ENCODE results near the gene AKR1C4.
A peak's percentile ranks its signal among the peaks of the same experiment; 100 is the strongest.
"Not testable (repeated sequence)": the region's sequence is repeated elsewhere in the genome, so short reads cannot be mapped to it uniquely, and the experiment has no call there.

The AKR1C4 gene

DNA sequence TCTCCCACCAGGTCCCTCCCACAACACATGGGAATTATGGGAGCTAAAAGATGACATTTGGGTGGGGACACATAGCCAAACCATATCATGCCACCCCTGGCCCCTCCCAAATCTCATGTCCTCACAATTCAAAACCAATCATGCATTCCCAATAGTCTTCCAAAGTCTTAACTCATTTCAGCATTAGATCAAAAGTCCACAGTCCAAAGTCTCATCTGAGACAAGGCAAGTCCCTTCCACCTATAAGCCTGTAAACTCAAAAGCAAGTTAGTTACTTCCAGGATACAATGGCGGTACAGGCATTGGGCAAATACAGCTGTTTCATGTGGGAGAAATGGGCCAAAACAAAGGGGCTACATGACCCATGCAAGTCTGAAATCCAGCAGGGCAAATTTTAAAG lies 13.1 kb downstream of the AKR1C4 start:
- not testable (repeated sequence) for DNase-seq

DNA sequence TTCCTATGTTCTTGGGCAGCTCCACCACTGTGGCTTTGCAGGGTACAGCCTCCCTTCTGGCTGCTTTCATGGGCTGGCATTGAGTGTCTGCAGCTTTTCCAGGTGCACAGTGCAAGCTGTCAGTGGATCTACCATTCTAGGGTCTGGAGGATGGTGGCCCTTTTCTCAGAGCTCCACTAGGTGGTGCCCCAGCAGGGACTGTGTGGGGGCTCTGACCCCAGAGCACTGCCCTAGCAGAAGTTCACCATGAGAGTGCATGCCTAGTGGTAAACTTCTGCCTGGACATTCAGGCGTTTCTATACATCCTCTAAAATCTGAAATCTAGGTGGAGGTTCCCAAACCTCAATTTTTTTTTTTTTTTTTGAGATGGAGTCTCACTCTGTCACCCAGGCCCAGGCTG lies 13.6 kb downstream of the AKR1C4 start:
- not testable (repeated sequence) for DNase-seq

DNA sequence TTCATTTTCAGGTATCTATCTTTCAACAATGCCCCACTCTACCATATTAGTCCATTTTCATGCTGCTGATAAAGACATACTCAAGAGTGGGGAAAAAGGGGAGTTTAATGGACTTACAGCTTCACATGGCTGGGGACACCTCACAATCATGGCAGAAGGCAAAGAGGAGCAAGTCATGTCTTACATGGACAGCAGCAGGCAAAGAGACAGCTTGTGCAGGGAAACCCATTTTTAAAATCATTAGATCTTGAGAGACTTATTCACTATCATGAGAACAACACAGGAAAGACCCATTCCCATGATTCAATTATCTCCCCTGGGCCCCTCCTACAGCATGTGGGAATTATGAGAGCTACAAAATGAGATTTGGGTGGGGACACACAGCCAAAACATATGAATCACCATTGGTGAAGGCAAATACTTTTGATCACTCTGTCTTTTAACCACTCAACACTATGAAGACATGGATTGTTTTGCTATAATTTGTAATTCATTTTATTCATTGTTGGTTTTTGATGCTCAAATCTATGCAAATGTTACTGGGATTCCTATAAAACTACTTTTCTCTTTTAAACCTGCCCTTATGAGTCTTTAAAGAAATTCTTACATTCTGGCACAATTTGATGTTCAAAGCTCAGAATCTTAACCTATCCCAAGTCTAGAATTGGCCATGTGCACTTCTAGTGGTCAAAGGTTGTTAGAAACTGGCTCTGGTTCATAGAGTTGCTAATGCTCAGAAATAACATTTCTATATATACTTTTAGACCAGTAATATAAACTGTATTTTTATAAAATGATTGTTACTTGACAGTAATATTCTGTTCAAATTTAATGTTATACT lies 15.3 kb downstream of the AKR1C4 start:
- no peak for DNase-seq

DNA sequence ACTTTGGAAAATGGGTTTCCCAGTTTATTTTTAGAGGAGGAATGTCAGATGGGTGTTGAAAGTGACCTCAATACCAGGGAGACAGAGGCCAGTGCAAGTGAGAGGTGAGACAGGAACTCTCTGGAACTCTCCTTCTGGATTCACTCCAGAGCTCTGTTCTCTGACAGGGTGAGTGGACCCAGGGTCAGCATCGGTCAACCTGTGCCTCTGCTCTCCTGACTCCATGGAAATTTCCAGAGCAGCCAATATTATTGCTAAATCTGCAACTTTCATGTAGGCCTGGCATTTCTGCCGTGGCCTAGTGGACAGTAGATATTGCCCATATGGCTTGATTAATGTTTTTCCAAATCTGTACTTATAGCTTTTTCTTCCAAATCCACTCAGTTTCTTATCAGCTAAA lies 20.2 kb downstream of the AKR1C4 start:
- no peak for DNase-seq

DNA sequence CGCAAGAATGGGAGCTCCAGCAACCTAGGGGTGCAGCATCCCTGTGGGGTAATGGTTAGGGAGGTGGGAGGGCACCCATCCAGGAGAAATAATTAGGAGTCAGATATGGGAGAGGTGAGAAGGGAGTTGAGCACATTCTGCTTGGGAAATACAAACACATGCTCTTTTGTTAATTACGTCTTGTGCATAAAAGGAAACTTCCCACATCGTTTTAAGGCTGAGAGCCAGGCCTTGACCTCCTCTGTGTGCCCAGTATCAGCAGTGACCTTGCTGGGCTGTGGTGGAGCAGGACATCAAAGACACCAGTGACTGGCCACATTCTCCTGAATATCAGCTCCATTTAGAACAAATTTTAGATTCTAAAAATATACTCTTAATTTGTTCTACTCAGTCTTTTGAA lies 22.6 kb downstream of the AKR1C4 start:
- DNase-seq: no peak

DNA sequence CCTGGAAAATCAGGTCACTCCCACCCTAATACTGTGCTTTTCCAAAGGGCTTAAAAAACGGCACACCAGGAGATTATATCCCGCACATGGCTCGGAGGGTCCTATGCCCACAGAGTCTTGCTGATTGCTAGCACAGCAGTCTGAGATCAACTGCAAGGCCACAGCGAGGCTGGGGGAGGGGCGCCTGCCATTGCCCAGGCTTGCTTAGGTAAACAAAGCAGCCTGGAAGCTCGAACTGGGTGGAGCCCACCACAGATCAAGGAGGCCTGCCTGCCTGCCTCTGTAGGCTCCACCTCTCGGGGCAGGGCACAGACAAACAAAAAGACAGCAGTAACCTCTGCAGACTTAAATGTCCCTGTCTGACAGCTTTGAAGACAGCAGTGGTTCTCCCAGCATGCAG lies 26.3 kb downstream of the AKR1C4 start:
- not testable (repeated sequence) for DNase-seq

DNA sequence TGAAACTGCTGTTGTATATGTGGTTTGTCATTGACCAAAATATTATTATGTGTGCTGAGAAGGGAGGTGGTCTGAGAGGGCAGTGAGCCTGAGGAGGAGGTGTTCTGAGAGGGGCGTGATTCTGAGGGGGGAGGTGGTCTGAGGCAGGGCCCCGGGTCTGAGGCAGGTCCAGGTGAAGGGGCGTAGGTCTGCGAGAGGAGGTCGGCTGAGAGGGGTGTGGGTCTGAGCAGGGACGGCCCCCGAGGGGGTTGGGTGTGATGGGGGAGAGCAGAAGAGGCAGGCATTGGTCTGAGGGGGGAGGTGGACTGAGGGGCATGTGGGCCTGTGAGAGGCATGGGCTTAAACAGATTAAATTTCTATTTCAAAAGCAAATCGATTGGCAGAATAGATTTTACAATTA lies 32.4 kb downstream of the AKR1C4 start:
- no peak for DNase-seq

DNA sequence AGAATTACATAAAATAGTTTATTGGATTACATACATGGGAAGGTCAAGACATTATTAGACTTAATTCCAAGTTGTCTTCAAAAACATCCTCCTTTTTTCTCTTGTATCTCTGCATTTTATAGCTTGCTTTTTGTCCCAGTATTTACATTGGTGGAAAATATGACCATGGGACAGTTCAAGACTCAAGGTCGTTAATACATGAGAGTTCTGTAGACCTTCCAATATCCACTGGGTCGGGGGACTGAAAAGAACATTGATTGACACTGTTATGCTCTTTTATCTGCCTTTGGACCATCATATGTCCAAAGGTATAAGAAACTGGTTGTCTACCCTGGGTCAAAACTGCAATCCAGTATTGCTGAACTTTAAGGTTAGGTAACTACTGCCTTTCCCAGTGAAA lies 36.7 kb downstream of the AKR1C4 start:
- DNase-seq: no peak

DNA sequence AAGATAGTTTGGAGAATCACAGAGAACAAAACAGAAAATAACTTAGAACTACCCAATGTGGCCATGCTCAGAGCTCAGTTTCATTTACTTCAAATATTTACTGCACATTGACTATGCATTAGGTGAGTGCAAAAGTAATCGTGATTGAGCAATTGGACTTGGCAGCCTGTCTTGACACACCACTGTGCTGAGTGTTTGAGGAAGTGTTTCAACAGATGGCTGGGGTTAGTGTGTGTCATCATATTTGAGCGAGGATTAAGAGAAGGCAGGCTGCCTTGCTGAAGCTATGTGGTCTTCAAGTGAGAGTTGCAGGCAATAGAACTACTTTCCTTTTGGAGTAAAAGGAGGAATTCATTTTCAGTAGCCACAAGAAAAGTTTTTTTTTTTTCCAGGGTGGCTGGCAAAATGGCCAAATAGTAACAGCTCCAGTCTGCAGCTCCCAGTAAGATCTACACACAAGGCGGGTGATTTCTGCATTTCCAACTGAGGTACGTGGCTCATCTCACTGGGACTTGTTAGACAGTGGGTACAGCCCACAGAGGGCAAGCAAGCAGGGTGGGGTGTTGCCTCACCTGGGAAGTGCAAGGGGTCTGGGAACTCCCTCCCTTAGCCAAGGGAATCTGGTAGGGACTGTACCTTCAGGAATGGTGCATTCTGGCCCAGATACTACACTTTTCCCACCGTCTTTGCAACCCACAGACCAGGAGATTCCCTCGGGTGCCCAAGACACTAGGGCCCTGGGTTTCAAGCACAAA lies 37.6 kb downstream of the AKR1C4 start:
- peak; percentile 8 to 60 for DNase-seq

DNA sequence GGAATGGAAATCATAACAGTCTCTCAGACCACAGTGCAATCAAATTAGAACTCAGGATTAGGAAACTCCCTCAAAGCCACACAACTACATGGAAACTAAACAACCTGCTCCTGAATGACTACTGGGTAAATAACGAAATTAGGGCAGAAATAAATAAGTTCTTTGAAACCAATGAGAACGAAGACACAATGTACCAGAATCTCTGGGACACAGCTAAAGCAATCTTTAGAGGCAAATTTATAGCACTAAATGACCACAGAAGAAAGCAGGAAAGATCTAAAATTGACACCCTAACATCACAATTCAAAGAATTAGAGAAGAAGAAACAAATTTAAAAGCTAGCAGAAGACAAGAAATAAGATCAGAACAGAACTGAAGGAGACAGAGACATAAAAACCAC lies 40.9 kb downstream of the AKR1C4 start:
- DNase-seq: not testable (repeated sequence)

DNA sequence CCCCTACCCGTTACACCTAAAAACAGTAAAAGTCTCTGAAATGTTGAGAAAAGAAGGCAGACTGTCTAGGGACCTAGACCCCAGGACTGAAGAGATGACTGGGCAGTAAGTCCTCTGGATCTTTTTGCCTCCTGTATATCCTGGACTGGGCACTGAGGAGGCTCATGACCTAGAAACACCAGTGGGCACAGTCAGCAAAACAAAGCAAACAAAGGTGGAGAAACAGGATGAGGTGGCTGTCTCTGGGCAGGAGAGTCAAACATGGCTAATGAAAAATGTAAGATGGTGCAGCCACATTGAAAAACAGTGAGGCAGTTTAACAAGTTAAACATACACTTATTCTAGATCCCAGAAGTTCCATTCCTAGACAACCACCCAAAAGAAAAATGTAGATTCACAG lies 45.9 kb downstream of the AKR1C4 start:
- DNase-seq: no peak

DNA sequence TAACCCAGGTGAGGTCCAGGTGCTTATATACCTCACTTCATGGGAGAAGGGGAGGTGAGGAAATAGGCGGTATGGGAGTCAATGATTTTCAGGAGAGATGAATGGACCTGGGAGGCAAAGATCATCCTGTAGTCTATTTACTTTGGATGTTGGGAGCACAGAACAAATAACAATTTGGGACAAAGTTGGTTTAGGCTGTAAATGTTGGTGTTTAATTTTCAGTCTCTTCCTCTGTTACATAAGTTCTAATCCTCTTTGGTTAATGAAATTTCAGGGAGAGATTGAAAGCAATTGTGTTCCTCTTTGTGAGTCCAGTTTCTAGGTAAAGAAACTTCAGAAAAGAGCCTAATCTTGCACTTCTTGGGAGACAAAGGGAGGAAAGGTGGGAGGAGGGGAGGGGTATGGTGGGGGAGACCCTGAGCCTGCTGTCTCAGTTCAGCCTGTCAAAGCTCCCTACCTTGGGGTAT lies 46.9 kb downstream of the AKR1C4 start:
- no peak for DNase-seq

DNA sequence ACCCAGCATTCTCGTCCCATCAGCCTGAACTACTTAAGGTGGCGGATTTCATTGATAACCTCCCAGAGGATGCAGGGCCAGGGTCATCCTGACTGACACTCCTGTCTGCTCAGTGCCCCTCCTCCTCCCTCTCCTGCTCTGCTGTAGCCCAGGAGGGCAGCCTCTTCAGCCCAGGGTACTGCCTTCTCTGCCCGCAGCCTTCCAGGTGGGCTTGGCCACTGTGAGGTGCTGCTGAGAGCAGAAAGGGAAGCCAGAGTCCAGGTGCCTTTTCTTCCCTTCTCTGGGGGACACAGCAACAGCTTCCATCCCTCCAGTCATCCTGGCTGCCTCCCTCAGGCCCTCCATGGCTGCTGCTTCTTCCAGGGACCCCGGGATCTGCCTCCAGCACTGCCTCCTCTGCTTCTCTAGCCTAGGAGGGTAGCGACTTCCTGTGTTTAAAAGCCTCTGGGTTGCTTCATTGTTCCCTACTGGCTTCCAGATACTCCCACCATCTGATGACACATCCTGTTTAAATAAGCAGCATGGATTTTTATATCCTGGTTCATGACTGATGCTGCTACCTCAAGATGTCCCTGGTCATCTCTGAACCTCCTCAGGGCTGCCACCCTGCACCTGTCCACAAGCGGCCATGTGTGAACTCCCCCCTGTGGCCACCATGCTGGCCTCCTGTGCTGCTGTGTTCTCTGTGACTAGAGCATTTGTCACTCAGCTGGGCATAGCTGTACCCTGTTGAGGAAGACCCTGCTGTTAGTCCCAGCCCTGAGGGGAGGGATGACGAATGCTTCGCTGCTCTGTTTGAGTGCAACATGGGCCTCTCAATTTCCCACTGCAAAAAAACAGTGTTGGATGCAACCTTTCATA lies 55.8 kb downstream of the AKR1C4 start:
- no peak for DNase-seq

DNA sequence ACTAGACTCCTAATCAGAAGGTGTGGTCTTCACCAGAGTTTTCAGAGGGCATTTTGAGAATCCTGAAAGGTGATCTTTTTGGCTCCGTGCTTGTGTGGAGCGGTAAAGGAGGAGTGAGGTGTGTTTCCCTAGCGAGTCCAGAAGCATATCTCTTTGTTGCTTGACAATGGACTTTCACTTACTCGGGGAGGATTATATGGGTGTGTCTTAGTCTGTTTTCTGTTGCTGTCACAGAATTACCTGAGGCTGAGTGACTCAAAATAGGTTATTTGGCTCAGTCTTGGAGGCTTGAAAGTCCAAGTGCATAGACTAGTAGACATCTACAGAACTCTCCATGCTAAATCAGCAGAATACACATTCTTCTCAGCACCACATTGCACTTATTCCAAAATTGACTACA lies 57.9 kb downstream of the AKR1C4 start:
- DNase-seq: no peak

DNA sequence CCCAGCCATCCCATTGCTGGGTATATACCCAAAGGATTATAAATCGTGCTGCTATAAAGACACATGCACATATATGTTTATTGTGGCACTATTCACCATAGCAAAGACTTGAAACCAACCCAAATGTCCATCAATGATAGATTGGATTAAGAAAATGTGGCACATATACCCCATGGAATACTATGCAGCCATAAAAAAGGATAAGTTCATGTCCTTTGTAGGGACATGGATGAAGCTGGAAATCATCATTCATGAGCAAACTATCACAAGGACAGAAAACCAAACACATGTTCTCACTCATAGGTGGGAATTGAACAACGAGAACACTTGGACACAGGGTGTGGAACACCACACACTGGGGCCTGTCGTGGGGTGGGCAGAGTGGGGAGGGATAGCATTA lies 61.1 kb downstream of the AKR1C4 start:
- DNase-seq: not testable (repeated sequence)

DNA sequence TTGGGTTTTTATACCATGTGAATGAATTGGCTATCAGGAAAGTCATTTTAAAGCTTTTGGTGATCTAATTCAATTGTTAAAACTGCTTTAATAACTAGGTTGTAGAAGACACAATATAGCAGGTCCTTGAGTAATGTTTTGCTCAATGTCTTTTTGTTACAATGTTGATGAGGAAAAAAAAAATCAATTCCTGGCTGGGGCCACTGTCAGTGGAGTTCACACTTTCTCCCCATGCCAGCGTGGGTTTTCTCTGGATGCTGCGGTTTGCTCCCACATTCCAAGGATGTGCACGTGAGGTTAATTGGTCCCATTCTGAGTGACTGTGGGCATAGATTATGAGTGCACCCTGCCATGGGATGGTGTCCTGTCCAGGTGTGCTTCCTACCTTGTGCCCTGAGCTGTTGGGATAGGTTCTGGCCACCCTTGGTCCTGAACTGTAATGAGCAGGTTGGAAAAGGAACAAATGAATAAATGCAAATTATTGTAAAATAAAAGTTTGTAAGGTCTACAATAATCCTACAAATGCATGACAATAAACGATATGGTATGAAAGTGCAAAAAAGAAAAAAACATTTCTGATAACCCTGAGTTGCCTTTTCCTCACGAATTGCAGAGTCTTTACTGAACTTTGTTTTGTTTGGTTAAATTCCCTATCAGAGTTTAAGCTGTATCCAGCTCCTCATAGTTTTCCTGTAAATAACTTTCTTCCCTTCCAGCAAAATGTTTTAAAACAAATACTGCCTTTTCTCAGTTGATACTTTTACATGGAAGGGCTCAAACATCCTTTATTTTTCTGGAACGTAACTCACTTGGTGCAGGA lies 62.7 kb downstream of the AKR1C4 start:
- DNase-seq: no peak

DNA sequence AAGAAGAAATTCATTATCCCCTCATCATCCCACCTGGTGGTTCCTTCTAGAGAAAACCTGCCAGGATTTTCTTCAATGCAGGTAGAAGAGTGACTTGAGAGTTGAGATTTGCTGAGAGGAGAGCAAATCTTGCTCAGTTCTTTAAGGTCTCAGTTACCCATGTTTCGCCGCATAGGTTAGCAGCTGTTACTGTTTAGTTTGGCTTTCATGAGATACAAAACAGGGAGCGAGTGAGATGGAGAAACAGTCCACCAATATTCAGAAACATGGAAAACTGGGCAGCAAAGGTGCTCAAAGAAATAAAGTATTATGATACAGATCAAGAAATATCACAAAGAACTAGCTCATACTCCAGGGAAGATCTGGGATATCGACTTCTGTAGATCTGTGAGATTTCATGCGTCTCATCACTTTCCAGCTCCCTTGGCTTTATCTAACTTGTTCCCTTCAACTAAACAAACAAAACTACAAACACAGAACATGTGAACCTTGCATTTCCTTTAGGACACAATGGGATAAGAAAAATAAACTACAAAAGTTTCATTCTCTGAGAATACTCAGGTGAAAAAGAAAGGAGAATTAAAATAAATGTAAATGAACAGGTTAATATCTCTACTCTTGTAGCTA lies 63.4 kb downstream of the AKR1C4 start:
- no peak for DNase-seq

DNA sequence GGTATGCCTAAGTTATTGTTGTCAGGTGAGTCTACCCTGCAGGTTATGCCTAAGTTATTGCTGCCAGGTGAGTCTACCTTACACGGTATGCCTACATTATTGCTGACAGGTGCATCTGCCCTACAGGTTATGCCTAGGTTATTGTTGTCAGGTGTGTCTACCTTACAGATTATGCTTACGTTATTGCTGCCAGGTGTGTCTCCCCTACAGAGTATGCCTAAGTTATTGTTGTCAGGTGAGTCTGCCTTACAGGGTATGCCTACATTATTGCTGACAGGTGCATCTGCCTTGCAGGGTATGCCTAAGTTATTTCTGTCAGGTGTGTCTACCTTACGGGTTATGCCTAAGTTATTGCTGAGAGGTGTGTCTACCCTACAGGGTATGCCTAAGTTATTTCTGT lies 64.2 kb downstream of the AKR1C4 start:
- no peak for DNase-seq

DNA sequence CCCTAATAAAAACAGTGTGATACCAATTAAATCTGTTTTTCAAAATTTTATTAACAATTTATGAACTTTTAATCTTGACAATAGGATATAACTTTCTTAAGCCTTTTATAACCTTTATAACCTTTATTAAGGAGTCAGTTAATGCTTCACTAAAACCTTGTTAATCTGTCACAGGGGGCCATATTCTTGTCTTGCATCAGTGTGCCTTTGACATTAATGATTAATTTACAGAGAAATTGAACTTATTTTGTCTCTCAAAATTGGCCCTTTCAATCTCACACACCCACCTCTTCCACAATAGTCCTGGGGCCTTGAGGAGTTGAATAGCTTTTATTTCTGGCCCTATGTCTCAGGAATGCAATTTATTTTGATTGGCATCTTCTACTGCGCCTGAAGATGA lies 68.5 kb downstream of the AKR1C4 start:
- no peak for DNase-seq

DNA sequence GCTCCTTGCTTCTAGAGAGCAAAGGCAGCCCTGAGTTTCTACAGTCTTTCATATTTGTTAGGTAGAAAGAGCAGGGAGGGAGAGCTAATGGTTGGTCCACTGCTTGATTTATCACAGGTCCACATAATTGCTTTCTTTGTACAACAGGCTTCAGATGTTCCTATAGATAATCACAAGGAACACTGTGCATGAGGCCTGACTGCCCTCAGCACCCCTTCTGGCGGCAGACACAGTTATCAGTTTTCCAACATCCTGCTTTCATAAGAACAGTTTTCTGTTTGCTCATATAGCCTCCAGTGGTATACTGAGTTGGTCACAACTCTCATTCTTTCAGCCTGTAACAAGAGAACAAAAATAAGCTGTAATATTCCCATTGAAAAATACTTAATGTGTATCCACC lies 69.7 kb downstream of the AKR1C4 start:
- DNase-seq: no peak

DNA sequence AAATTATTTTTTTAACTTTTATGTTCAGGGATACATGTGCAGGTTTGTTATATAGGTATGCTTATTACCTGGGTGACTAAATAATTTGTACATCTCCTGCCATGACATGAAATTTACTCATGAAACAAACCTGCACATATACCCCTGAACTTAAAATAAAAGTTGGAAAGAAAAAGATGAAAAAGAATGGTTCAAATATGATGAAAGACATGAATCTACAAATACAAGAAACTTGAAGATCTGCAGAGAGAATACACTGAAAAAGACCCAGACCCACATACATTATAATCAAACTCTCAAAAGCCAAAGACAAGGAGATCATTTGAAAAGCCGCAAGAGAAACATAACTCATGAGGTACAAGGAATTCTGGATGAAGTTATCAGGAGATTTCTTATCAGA lies 70.2 kb downstream of the AKR1C4 start:
- no peak for DNase-seq

DNA sequence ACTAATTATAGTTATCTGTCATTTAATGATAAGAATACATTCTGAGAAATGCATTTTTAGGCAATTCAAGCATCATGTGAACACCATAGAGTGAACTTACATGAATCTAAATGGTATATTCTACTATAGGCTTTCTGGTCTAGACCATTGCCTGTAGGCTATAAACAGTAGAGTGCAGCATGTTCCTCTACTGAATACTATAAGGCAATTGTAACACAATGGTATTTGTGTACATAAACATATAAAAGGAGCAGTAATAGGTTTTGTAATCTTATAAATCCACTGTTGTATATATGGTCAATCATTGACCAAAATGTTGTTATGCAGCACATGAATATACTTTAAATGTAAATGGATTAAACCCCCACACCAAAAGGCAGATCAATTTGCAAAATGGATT lies 71.6 kb downstream of the AKR1C4 start:
- DNase-seq: no peak
